CD4-positive, alpha-beta T cell treated with Interleukin-10 for 1 hour (primary cell): Measurements from ENCODE around the gene SPDYE2B.
"Not testable (repeated sequence)": the region's sequence is repeated elsewhere in the genome, so short reads cannot be mapped to it uniquely, and the experiment has no call there.

ENCODE experiments used
- DNase-seq: peaks from one replicate; pipeline ENCODE4 v3.0.0-alpha.2; 2020

The SPDYE2B gene

DNA sequence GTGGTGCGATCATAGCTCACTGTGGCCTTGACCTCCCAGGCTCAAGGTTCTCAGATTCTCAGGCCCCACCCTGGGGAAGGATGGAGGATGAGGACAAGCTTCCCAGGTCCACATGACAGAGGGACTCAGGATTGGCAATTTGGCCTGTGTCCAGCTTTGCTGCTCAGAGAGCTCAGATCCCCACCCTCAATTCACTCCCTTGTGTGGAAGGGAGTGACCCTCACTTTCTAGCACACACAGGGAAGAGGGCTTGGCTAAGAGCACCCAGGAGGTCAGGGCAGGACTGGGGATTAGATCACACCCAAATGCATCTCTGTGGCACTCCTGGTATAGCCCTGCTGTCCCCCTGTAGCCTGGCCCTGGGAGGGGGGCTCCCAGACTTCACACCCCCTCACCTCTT, 6.7 kb upstream of the SPDYE2B start:
- DNase-seq: not testable (repeated sequence)

DNA sequence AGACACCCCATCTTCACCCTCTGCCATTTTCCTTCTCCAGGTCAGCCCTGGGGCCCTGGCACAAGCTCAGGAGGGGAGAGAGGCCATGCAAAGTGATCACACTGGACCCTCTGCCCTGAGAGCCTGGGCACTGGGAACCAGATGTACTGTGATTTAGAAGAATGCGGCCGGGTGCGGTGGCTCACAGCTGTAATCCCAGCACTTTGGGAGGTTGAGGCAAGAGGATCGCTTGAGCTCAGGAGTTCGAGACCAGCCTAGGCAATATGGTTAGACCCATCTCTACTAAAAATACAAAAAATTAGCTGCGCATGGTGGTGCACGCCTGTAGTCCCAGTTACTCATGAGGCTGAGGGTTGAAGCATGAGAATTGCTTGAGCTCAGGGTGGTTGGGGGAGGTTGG, 2.3 kb upstream of the SPDYE2B start:
- DNase-seq: not testable (repeated sequence)

DNA sequence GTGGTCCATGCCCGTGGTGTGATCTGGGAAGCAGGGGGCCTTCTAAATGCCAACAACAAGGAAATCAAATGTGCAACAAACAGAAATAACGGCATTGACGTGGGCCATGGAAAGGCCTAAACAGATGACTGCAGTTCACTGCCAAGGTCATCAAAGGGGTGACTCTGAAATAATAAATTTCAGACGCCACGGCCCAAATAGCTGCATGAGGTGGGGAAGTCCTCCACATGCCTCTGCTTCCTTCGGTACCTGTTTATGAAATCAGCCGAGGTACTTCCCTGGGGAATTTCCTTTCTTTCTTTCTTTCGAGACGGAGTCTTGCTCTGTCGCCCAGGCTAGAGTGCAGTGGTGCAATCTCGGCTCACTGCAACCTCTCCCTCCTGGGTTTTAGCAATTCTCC, 14.6 kb downstream of the SPDYE2B start:
- DNase-seq: not testable (repeated sequence)

DNA sequence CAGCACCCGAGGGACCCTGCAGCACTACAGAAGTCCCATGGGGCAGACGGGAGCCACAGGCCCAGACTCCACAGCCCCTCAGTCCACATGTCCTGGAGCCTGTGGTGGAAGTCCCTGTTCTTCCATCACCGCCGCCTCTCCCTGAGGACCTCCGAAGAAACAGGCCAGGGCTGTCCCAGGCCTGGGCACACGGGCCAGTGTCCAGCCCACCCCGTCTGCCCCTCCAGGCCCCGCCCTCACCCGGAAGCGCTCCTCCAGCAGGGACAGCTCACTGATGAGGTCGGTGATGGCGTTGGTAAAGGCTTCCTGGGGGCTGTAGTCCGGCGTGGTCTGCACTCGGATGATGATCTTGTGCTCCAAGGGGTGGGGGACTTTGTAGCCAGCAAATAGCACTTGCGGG, 16.7 kb downstream of the SPDYE2B start:
- not testable (repeated sequence) for DNase-seq

DNA sequence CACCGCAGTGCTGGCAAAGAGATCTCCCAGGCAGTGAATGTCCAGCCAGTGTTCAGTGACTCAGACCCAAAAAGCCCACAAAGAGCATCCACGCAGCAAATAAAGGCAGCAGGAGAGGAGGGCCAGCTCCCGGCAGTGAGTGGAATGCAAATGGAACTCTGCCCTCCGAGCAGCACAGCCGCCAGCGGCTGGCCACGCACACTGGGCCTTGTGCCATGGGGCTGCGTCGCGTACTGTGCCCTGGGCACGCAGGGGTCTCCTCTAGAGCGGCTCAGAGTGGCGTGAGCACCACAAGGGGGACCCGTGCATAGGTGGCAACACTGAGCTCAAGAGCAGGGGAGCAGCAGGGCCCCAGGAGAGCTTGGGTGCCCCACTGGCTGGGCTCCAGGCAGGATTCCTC, 17.4 kb downstream of the SPDYE2B start:
- DNase-seq: not testable (repeated sequence)

DNA sequence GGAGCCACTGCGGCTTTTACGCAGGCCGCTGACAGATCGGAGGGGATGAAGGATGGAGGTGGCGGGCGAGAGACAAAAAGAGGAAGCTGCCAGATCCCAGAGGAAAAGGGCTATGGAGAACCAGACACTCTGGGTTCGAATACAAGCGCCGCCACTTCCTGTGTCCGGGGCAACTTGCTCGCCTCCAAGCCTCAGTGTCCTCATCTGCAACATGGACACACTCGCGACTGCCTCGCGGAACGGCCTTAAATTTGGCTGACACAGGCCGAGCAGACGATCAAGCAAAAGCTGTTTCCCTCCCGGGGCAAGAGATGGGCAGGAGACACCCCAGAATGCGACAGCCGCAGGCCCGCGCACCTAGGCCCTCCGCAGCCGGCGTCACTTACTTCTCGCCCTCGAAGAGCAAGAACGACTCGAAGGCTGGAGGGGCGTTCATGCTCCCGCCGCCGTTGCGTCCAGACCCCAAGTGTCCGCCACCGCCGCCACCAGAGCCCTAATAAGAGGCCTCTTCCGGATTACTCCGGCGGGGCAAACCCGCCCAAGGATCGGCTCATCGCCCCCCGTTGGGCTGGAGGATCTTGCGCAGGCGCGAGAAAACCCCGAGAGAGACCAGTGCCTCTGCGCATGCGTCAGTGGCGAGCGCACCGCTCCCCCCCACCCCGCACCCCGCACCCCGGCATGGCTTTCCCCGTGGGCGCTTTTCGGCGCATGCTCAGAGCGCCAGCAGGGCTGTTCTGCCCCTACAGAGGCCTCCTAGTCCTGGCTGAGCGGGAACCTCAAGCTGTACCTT, 21.2 kb downstream of the SPDYE2B start, which contains the start of gene POLR2J2:
TSS of gene POLR2J2 (minus strand) at position 498 of the 790 bp plus-strand sequence. CDS start at position 436, 62 bp downstream.
- peak; percentile 98 for DNase-seq

GRCh38 chr7:102671956-102672307, 21.8 kb downstream of the SPDYE2B start:
- not testable (repeated sequence) for DNase-seq

- not testable (repeated sequence) for DNase-seq
Observed at GRCh38 chr7:102673447-102674067, 23.4 kb downstream of the SPDYE2B start.

DNA sequence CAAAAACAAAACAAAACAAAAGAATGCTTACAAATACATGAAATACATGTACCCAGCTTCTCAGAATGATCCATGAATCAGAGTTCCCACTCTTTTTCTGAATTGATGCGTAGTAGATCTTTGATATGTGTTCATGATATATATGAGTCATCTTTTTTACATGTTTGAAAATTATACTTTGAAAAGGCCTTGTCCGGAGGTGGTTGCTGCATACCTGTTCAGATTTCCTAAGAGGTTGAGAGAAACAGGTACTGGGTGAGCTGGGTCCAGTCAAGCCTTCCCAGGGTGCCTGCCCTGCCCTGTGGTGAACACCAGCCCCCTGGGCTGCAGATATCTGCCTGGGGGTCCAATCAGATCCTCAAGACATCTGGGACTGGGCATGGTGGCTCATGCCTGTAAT, 25.4 kb downstream of the SPDYE2B start:
- not testable (repeated sequence) for DNase-seq

DNA sequence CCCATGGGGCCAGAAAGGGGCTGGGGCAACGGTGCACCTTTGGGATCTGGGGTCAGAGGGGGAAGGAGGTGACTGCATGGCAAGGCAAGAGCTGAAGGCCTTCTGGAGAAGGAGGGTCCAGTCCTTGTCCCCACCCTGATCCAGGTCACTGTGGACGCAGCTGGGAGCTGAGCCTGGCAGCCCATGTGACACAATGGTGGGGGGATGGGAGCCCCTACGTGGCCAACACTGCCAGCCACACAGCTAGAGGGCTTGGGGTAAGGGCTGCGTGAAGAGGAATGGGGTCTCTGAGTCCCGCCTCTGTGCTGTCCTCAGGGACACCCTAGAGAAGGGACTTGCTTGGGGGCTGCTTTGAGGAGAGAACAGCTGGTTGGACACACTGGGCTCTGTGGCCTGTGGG, 30.7 kb downstream of the SPDYE2B start:
- DNase-seq: not testable (repeated sequence)

- not testable (repeated sequence) for DNase-seq
Observed at GRCh38 chr7:102682560-102682959, 32.4 kb downstream of the SPDYE2B start.

DNA sequence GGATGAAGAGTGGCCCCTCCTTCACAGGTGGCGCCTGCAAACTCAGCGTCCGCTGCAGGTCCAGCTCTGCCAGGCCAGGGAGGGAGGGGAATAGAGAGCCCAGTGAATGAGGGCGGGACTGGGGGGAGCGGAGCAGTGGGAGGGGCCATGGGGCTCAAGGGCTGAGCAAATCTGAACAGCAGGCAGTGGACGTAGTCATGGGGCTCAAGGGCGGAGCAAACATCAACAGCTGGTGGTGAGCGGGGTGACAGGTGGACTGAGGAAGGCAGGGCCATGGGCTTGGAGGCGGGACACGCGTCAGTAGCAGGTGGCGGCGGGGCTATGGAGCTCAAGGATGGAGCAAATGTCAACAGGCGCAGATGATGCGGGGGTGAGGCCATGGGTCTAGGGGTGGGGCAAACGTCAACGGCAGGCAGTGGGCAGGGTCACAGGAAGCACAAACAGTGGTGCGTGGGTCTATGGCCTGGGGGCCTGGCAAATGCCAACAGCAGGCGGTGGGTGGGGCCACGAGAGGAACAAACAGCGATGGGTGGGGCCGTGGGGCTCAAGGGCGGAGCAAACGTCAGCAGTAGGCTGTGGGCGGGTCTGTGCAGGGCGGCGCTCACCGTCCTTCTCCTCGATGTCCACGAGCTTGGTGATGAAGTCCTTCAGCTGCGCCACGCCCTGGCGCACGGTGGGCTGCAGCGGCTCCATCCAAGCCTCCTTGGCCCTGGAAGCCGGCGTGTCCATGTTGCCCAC, 38.3 kb downstream of the SPDYE2B start:
- DNase-seq: not testable (repeated sequence)

- DNase-seq: not testable (repeated sequence)
Observed at GRCh38 chr7:102689436-102690282, 39.5 kb downstream of the SPDYE2B start.

- not testable (repeated sequence) for DNase-seq
Observed at GRCh38 chr7:102690602-102691001, 40.5 kb downstream of the SPDYE2B start.

- not testable (repeated sequence) for DNase-seq
Observed at GRCh38 chr7:102694008-102694407, 43.9 kb downstream of the SPDYE2B start.

DNA sequence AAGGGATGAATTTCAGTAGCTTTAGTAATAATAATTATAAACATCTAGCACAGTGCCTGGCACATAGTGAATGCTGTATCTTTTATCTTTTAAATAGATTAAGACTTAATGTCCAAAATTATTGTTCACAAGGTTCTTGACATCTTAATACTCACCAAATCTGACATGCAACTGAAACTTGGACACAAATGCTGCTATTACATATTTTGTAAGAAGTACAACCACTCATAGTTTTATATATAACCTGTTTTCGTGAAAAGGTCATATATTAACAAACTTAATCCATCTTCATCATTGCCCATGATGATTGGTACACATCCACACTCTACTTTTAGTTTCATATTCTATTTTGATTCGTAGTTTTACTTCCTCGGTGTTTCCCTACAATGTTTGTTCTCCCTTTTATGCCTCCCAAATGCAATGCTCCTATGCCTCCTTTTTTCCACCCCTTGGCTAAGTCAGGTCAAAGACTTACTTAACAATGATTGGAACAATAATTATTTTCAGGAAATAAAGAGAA, 45.0 kb downstream of the SPDYE2B start:
- DNase-seq: not testable (repeated sequence)

DNA sequence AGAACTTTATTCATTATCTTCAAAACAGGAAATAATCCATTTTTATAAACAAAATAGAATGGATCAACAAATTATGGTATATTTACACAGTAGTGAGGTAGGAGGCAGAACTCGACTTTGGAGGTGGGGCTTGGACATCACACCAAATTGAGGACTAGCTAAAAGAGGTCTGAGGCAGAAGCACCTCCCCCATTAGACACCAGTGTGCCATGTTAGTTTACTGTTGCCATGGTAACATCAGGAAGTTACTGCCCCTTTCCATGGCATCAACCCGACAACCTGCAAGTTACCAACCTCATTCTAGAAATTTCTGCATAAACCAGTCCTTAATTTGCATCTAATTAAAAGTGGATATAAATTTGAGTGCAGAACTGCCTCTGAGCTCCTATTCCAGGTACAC, 45.9 kb downstream of the SPDYE2B start:
- DNase-seq: not testable (repeated sequence)

DNA sequence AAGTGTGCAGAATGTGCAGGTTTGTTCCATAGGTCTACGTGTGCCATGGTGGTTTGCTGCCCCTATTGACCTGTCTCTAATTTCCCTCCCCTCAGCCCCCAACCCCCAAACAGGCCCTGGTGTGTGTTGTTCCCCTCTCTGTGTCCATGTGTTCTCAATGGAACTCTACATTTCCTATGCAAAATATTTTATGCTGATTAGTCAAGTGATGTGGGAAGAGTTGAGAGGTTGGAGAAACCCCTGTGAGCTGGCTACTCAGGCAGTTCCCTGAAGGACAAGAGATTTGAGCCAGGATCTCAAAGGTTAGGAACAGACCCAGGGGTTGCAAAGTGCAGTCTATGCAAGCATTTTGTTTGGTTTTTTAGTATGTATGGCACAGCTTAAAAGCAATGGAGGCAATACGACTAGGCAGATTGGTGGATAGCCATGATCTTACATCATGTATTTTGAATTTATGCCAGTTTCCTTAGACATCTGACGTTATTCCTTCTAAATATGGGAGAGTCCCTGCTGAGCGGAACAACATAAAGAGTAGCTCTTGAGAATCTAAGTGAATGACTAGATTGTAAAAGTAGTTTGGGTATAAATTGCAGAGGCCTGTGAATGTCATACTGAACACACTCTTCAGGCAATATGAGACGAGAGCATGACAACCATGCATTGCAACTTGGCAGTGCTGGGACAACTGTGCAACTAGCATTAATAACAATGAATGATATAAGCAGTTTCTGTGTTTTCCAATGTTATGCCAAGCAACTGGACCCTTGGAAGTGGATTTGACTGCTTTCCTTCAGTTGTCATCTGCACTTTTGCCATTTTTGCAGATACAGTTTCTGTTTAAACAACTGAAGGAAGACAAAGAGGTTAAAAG, 47.8 kb downstream of the SPDYE2B start:
- DNase-seq: not testable (repeated sequence)

DNA sequence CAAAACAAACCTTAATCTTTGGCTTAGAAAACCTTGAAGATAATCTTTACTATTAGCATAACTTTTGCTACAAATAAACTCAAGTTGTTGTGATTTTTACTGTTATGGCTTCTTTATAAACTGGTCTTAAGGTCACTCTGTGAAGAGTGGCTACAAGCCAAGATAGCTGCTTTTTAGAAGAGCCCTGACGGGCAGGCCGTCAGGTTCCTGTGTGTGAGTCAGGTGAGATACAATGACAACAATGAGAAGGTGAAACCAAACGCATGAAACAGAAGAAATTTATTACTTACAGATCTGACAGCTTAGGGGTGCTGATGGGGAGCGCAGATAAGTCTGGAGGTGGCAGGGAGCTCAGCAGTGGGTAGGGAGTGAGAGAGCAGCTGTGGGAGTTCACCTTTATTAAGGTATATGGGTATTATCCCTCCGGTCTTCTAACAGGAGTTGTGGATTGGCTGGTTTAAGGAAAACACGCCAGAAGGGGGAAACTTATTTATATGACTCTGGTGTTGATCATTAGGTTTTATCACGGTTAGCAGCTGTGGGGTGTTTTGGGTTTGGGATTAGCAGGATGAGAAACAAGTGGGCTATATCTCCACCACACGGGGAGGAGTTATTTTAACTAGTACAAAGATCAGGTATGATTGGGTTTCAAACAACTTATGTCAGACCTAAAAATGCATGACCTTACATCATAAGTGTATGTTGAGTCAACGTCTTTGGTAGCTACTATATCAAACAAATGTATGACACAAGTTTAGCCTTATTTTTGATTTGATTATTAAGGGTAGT, 49.0 kb downstream of the SPDYE2B start:
- DNase-seq: not testable (repeated sequence)
